SK-N-SH (cell line): ENCODE data around the gene TUBGCP3. TPM values are rescaled to one million over a fixed set of nuclear protein-coding genes. Genes with fewer than 3 reads are reported as not detected.

Experiments
- CTCF ChIA-PET: fragments of 300-600, 350-600 bp; formaldehyde crosslinking; extraction: SDS; loops from one replicate; lab custom pipeline; 2021; lab: Yijun Ruan, JAX
- POLR2A ChIA-PET: fragments of 350-600 bp; sonication (Branson Sonifier 250); formaldehyde crosslinking; extraction: SDS; loops from one replicate; lab custom pipeline; 2020; ENCODE audit warnings: antibody characterized with exemption, inconsistent platforms; lab: Yijun Ruan, JAX
- DNase-seq: peaks from one replicate; pipeline ENCODE4 v3.0.0; 2012
- H2AFZ ChIP-seq: fragments of 200-600 bp; sonication (generic); 2 replicates; pipeline ENCODE4 v1.8.1; 2016; ENCODE audit warnings: antibody characterized with exemption, mild to moderate bottlenecking, low read depth
- H3F3A ChIP-seq: fragments of 200-600 bp; sonication (generic); replicated peaks from 2 replicates; pipeline ENCODE3; 2016; ENCODE audit warnings: antibody characterized with exemption, mild to moderate bottlenecking; ENCODE audit not compliant: insufficient read depth
- H3K27ac ChIP-seq, 2 experiments: fragments of 200-500 bp in 1 of 2; fragments of 200-600 bp in 1 of 2; sonication (Bioruptor generic) in 1 of 2; sonication (generic), shearing (Covaris generic) in 1 of 2; 2 replicates each; pipeline versions ENCODE4 v1.5.1 to v1.6.1; 2014 to 2016; ENCODE audit warnings: low read depth in 2 of 2, inconsistent platforms in 1 of 2, low read length in 1 of 2, mild to moderate bottlenecking in 1 of 2, mixed read lengths in 1 of 2
- H3K27me3 ChIP-seq: fragments of 200-600 bp; sonication (generic), shearing (Covaris generic); 2 replicates; pipeline ENCODE4 v1.6.1; 2016; ENCODE audit warnings: mixed run types; ENCODE audit not compliant: insufficient read depth
- H3K36me3 ChIP-seq, 2 experiments: fragments of 200-500 bp in 1 of 2; fragments of 200-600 bp in 1 of 2; sonication (Bioruptor generic) in 1 of 2; sonication (generic) in 1 of 2; replicated peaks in 1 of 2; 2 replicates each; pipeline versions ENCODE3 to v1.5.1; 2014 to 2016; ENCODE audit warnings: low read length in 1 of 2, mild to moderate bottlenecking in 1 of 2; ENCODE audit not compliant: insufficient read depth in 2 of 2, control insufficient read depth in 1 of 2
- H3K4me1 ChIP-seq, 2 experiments: fragments of 200-500 bp in 1 of 2; fragments of 200-600 bp in 1 of 2; sonication (Bioruptor generic) in 1 of 2; sonication (generic), shearing (Covaris generic) in 1 of 2; 2 replicates each; pipeline versions ENCODE4 v1.5.1 to v1.6.1; 2014 to 2016; ENCODE audit warnings: low read depth in 1 of 2, low read length in 1 of 2, mixed run types in 1 of 2; ENCODE audit not compliant: insufficient read depth in 2 of 2, control insufficient read depth in 1 of 2
- H3K4me2 ChIP-seq: fragments of 200-600 bp; sonication (generic), shearing (Covaris generic); 2 replicates; pipeline ENCODE4 v1.6.1; 2017; ENCODE audit warnings: mixed run types
- H3K4me3 ChIP-seq, 2 experiments: fragments of 200-500 bp in 1 of 2; fragments of 200-600 bp in 1 of 2; sonication (Bioruptor generic) in 1 of 2; sonication (generic), shearing (Covaris generic) in 1 of 2; 2 replicates each; pipeline versions ENCODE4 v1.5.1 to v1.8.1; 2014 to 2016; ENCODE audit warnings: low read depth in 2 of 2, inconsistent platforms in 1 of 2, low read length in 1 of 2, mild to moderate bottlenecking in 1 of 2, mixed read lengths in 1 of 2, moderate library complexity in 1 of 2
- H3K79me2 ChIP-seq: fragments of 200-600 bp; sonication (generic); 2 replicates; pipeline ENCODE4 v1.8.1; 2017; ENCODE audit warnings: mild to moderate bottlenecking; ENCODE audit not compliant: insufficient read depth
- H3K9ac ChIP-seq: fragments of 200-600 bp; sonication (generic); 2 replicates; pipeline ENCODE4 v1.6.1; 2017; ENCODE audit warnings: mixed run types
- H3K9me2 ChIP-seq: fragments of 200-600 bp; sonication (generic); 2 replicates; pipeline ENCODE4 v1.6.1; 2017; ENCODE audit warnings: mixed run types
- H3K9me3 ChIP-seq: fragments of 200-600 bp; sonication (generic); 2 replicates; pipeline ENCODE4 v1.6.1; 2017; ENCODE audit warnings: mixed run types, mild to moderate bottlenecking, moderate library complexity
- H4K20me1 ChIP-seq: fragments of 200-600 bp; sonication (generic); 2 replicates; pipeline ENCODE4 v1.6.1; 2017; ENCODE audit warnings: mild to moderate bottlenecking, mixed run types; ENCODE audit not compliant: insufficient read depth
- CTCF ChIP-seq: fragments of 200-600 bp; sonication (generic); IDR thresholded peaks from 2 replicates; pipeline ENCODE4 v1.6.1; 2017; ENCODE audit warnings: antibody characterized with exemption, mild to moderate bottlenecking, moderate library complexity
- ELF1 ChIP-seq: IDR thresholded peaks from 2 replicates; pipeline ENCODE4 v1.4.0; 2012
- FOSL2 ChIP-seq: IDR thresholded peaks from 2 replicates; pipeline ENCODE4 v1.4.0; 2012; ENCODE audit warnings: low read depth, mild to moderate bottlenecking, moderate library complexity, borderline replicate concordance
- FOXJ3 ChIP-seq: sonication (generic); formaldehyde crosslinking; IDR thresholded peaks from 2 replicates; pipeline ENCODE4 v1.5.1; 2020; ENCODE audit warnings: mild to moderate bottlenecking, missing genetic modification reagents
- JUND ChIP-seq: IDR thresholded peaks from 2 replicates; pipeline ENCODE4 v1.4.0; 2012
- MEF2A ChIP-seq: IDR thresholded peaks from 2 replicates; pipeline ENCODE4 v1.4.0; 2012; ENCODE audit warnings: low read depth, borderline replicate concordance
- NFIC ChIP-seq: IDR thresholded peaks from 2 replicates; pipeline ENCODE4 v1.4.0; 2012; ENCODE audit warnings: borderline replicate concordance
- NRF1 ChIP-seq: IDR thresholded peaks from 2 replicates; pipeline ENCODE4 v1.6.1; 2012; ENCODE audit warnings: low read depth, mild to moderate bottlenecking, low read length
- PBX3 ChIP-seq: IDR thresholded peaks from 2 replicates; pipeline ENCODE4; 2012
- POLR2AphosphoS5 ChIP-seq: IDR thresholded peaks from 2 replicates; pipeline ENCODE4 v1.6.1; 2012; ENCODE audit warnings: low read depth, low read length
- RAD21 ChIP-seq: IDR thresholded peaks from 2 replicates; pipeline ENCODE4 v1.6.1; 2012; ENCODE audit warnings: mild to moderate bottlenecking, low read length
- RCOR1 ChIP-seq: fragments of 150-350 bp; IDR thresholded peaks from 2 replicates; pipeline ENCODE4 v1.6.1; 2017; ENCODE audit warnings: antibody characterized with exemption, low read length
- REST ChIP-seq: IDR thresholded peaks from 2 replicates; pipeline ENCODE4 v1.6.1; 2012; ENCODE audit warnings: mild to moderate bottlenecking, low read depth, low read length, moderate library complexity
- RFX5 ChIP-seq: IDR thresholded peaks from 2 replicates; pipeline ENCODE4 v1.6.1; 2012; ENCODE audit warnings: mild to moderate bottlenecking, improper control_type of control experiment, low read length
- RXRA ChIP-seq: IDR thresholded peaks from 2 replicates; pipeline ENCODE4 v1.4.0; 2012; ENCODE audit warnings: low read depth, mild to moderate bottlenecking, borderline replicate concordance
- SIN3A ChIP-seq: IDR thresholded peaks from 2 replicates; pipeline ENCODE4 v1.6.1; 2012; ENCODE audit warnings: low read depth, mild to moderate bottlenecking, low read length, moderate library complexity, borderline replicate concordance
- SMC3 ChIP-seq: IDR thresholded peaks from 2 replicates; pipeline ENCODE4 v1.6.1; 2012; ENCODE audit warnings: low read depth, low read length, improper control_type of control experiment
- TAF1 ChIP-seq: IDR thresholded peaks from 2 replicates; pipeline ENCODE4 v1.6.1; 2012; ENCODE audit warnings: low read depth, mild to moderate bottlenecking, low read length, moderate library complexity, borderline replicate concordance
- TCF12 ChIP-seq: IDR thresholded peaks from 2 replicates; pipeline ENCODE4 v1.4.0; 2012
- TEAD4 ChIP-seq: IDR thresholded peaks from 2 replicates; pipeline ENCODE4 v1.4.0; 2012; ENCODE audit warnings: mild to moderate bottlenecking, borderline replicate concordance; ENCODE audit not compliant: insufficient read depth
- WGBS: methylation state at CpG from one replicate; pipeline ENCODE4 v1.1.6; 2017; ENCODE audit warnings: low lambda C conversion rate; 5-methylcytosine and 5-hydroxymethylcytosine counted together
- polyA plus RNA-seq, 3 experiments: library from polyadenylated mRNA; depleted of rRNA; stranded (reverse); fragments of >200 nt; gene quantifications; 2 replicates each; pipeline ENCODE4 v1.2.3, GENCODE V29; 2012
- TF ChIP-seq, protein P1 (sequence below): IDR thresholded peaks from 2 replicates; pipeline ENCODE4 v1.4.0; 2012; ENCODE audit warnings: low read depth, borderline replicate concordance

The TUBGCP3 gene
- polyA plus RNA-seq, 1 of the 3 experiments (the other 2 are of a cell fraction): 16.8 TPM

DNA sequence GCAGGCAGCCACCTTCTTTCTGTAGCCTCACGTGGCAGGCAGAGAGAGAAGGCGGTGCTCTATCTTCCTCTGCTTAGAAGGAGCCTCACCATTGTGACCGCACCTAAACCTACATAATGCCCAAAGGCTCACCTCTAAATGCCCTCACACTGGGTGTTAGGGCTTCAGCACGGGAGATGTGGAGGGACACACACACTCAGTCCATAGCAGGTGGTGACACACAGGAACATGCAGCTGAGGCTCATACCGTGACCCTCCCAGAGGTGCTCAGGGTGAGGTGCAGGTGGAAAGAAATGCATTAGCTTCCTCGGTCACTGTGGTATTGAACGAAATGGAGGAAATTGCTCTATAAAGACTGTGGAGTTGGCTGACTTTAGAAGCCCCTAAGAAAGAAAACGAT, 37.7 kb upstream of the TUBGCP3 start (continued):
- TF ChIP-seq MEF2A (no peak), RAD21 (no peak), PBX3 (no peak), TCF12 (no peak)

GRCh38 chr13:112624602-112625430, 36.9 kb upstream of the TUBGCP3 start:
- ChIA-PET CTCF (interaction anchor here (0.7 kb wide), 1 partner anchor 242 kb away, joined by 3 read pairs; no protein-coding TSS in a partner anchor), POLR2A (no interaction called here)
- Histone ChIP-seq H3F3A (no peaks in the 10 kb centered on the region), H2AFZ (no peak overlapping the region), H3K9me2 (no peaks in the 10 kb centered on the region), H3K79me2 (no peaks in the 10 kb centered on the region), H3K27me3 (peaks cover 9% of the 10 kb centered on the region; the same call in 1 of the 2 replicates), H3K9me3 (no peaks in the 10 kb centered on the region), H3K4me2 (no peak overlapping the region), H4K20me1 (no peaks in the 10 kb centered on the region), H3K9ac (no peak overlapping the region), H3K4me3 (no peak overlapping the region), H3K27ac (no peak overlapping the region), H3K36me3 (no peaks in the 10 kb centered on the region), H3K4me1 (no peaks in the 10 kb centered on the region)
- TF ChIP-seq RAD21 (no peak), RXRA (no peak), SIN3A (no peak), JUND (no peak), TEAD4 (no peak), TAF1 (no peak), FOSL2 (no peak), SMC3 (no peak), RFX5 (no peak), ELF1 (no peak), FOXJ3 (no peak), RCOR1 (no peak), POLR2AphosphoS5 (no peak), NFIC (no peak), TCF12 (no peak), REST (no peak), NRF1 (no peak), CTCF (no peak)
- TF ChIP-seq, protein P1, sequence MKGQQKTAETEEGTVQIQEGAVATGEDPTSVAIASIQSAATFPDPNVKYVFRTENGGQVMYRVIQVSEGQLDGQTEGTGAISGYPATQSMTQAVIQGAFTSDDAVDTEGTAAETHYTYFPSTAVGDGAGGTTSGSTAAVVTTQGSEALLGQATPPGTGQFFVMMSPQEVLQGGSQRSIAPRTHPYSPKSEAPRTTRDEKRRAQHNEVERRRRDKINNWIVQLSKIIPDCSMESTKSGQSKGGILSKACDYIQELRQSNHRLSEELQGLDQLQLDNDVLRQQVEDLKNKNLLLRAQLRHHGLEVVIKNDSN: no peak
- no peak for DNase-seq
- WGBS: 54% methylated on average over 17 of the region's 19 CpGs
